HCT116 (cell line): Measurements from ENCODE around the gene PLD5. TPM values are rescaled to one million over a fixed set of nuclear protein-coding genes. Genes with fewer than 3 reads are reported as not detected.
"Not testable (repeated sequence)": the region's sequence is repeated elsewhere in the genome, so short reads cannot be mapped to it uniquely, and the experiment has no call there.

Experiments
- ATAC-seq: fragments of 200-7000 bp; cut with Tn5 transposase; 2 replicates; pipeline ENCODE4 v1.9.1; 2020; ENCODE audit warnings: mild to moderate bottlenecking, moderate library complexity
- BruUV-seq: library from RNA; stranded (reverse); fragments of 400-500 nt; replicated peaks from 2 replicates; lab custom pipeline; 2021; lab: Mats Ljungman, UMichigan
- CTCF ChIA-PET: fragments of 300-600 bp; sonication (Branson Sonifier 250); formaldehyde crosslinking; loops from one replicate; lab custom pipeline; 2021; ENCODE audit warnings: antibody characterized with exemption; lab: Charles Lee
- POLR2A ChIA-PET: fragments of 300-600, 350-600 bp; sonication (Branson Sonifier 250); formaldehyde crosslinking; loops from one replicate; lab custom pipeline; 2021; ENCODE audit warnings: antibody characterized with exemption; lab: Charles Lee
- RAD21 ChIA-PET, 2 experiments: fragments of 300-600 bp; sonication (Branson Sonifier 250); formaldehyde crosslinking; loops; one replicate each; lab custom pipeline; 2023; ENCODE audit warnings: low total read pairs in 2 of 2; ENCODE audit not compliant: uncharacterized antibody in 2 of 2, unreplicated experiment in 2 of 2, low non-redundant PET in 1 of 2; lab: Charles Lee
- DNase-seq: peaks from one replicate; pipeline ENCODE4 v3.0.0-alpha.2; 2010; ENCODE audit warnings: low read depth, low spot score
- H2AFZ ChIP-seq: fragments of 200-600 bp; shearing (Covaris generic), sonication (generic); 2 replicates; pipeline ENCODE4 v1.6.1; 2017; ENCODE audit warnings: low read depth, mixed run types, mixed read lengths, antibody characterized with exemption, low read length; ENCODE audit not compliant: poor library complexity, severe bottlenecking
- H3K27ac ChIP-seq: 2 replicates; pipeline ENCODE4 v1.5.1; 2012; ENCODE audit warnings: low read depth, low read length
- H3K27me3 ChIP-seq: fragments of 200-600 bp; sonication (generic); 2 replicates; pipeline ENCODE4 v1.6.1; 2016; ENCODE audit warnings: mixed run types, low read length, mixed read lengths; ENCODE audit not compliant: insufficient read depth
- H3K36me3 ChIP-seq, 2 experiments: fragments of 200-500 bp in 1 of 2; fragments of 200-600 bp in 1 of 2; sonication (Bioruptor generic) in 1 of 2; sonication (generic) in 1 of 2; 2 replicates each; pipeline versions ENCODE4 v1.5.1 to v1.6.1; 2014 to 2016; ENCODE audit warnings: low read length in 2 of 2, inconsistent platforms in 1 of 2, mixed read lengths in 1 of 2, mixed run types in 1 of 2; ENCODE audit not compliant: insufficient read depth in 2 of 2, control insufficient read depth in 1 of 2
- H3K4me1 ChIP-seq, 2 experiments: fragments of 200-600 bp in 1 of 2; sonication (generic) in 1 of 2; 2 replicates each; pipeline versions ENCODE4 v1.5.1 to v1.6.1; 2012 to 2017; ENCODE audit warnings: low read length in 2 of 2, inconsistent platforms in 1 of 2, mild to moderate bottlenecking in 1 of 2, mixed read lengths in 1 of 2, mixed run types in 1 of 2, moderate library complexity in 1 of 2; ENCODE audit not compliant: insufficient read depth in 2 of 2, control insufficient read depth in 1 of 2
- H3K4me2 ChIP-seq: fragments of 200-600 bp; sonication (generic); 2 replicates; pipeline ENCODE4 v1.6.1; 2017; ENCODE audit warnings: mixed run types, low read length, mixed read lengths
- H3K4me3 ChIP-seq, 2 experiments: fragments of 200-600 bp in 1 of 2; sonication (generic) in 1 of 2; replicated peaks in 1 of 2; 2 replicates each; pipeline ENCODE4 v1.5.1; 2011 to 2016; ENCODE audit warnings: low read length in 2 of 2, control low read depth in 1 of 2, low read depth in 1 of 2, mild to moderate bottlenecking in 1 of 2, mixed read lengths in 1 of 2, mixed run types in 1 of 2
- H3K79me2 ChIP-seq: fragments of 200-600 bp; sonication (generic); 2 replicates; pipeline ENCODE4 v1.6.1; 2017; ENCODE audit warnings: mild to moderate bottlenecking, mixed run types, low read length, moderate library complexity, mixed read lengths; ENCODE audit not compliant: insufficient read depth
- H3K9ac ChIP-seq: fragments of 200-600 bp; sonication (generic); 2 replicates; pipeline ENCODE4 v1.6.1; 2016; ENCODE audit warnings: low read length, mixed read lengths
- H3K9me2 ChIP-seq: fragments of 200-600 bp; sonication (generic), shearing (Covaris generic); 2 replicates; pipeline ENCODE4 v1.6.1; 2017; ENCODE audit warnings: mixed run types, mild to moderate bottlenecking, moderate library complexity; ENCODE audit not compliant: insufficient read depth
- H3K9me3 ChIP-seq, 2 experiments: fragments of 200-500 bp in 1 of 2; fragments of 200-600 bp in 1 of 2; sonication (Bioruptor generic) in 1 of 2; sonication (generic) in 1 of 2; 2 replicates each; pipeline ENCODE4 v1.6.1; 2014 to 2017; ENCODE audit warnings: low read length in 2 of 2, mixed read lengths in 2 of 2, inconsistent platforms in 1 of 2, low read depth in 1 of 2, mild to moderate bottlenecking in 1 of 2, mixed run types in 1 of 2, moderate library complexity in 1 of 2; ENCODE audit not compliant: control insufficient read depth in 1 of 2, insufficient read depth in 1 of 2
- H4K20me1 ChIP-seq: fragments of 200-600 bp; sonication (generic), shearing (Covaris generic); 2 replicates; pipeline ENCODE4 v1.6.1; 2017; ENCODE audit warnings: mixed run types, mild to moderate bottlenecking, moderate library complexity; ENCODE audit not compliant: insufficient read depth
- CBX3 ChIP-seq: IDR thresholded peaks from 2 replicates; pipeline ENCODE4 v1.6.1; 2012; ENCODE audit warnings: low read depth
- CEBPB ChIP-seq: IDR thresholded peaks from 2 replicates; pipeline ENCODE4 v1.6.1; 2012; ENCODE audit warnings: low read depth
- EZH2 ChIP-seq: fragments of 200-600 bp; sonication (generic); IDR thresholded peaks from 2 replicates; pipeline ENCODE4 v1.6.1; 2017; ENCODE audit warnings: antibody characterized with exemption, mixed run types
- FOSL1 ChIP-seq: IDR thresholded peaks from 2 replicates; pipeline ENCODE4 v1.6.1; 2012; ENCODE audit warnings: low read depth
- REST ChIP-seq: IDR thresholded peaks from 2 replicates; pipeline ENCODE4 v1.6.1; 2012; ENCODE audit warnings: low read depth
- SIN3A ChIP-seq: IDR thresholded peaks from 2 replicates; pipeline ENCODE4 v1.6.1; 2012; ENCODE audit warnings: low read depth
- YY1 ChIP-seq: IDR thresholded peaks from 2 replicates; pipeline ENCODE4 v1.6.1; 2011; ENCODE audit warnings: low read length, low read depth, moderate library complexity, mild to moderate bottlenecking; ENCODE audit not compliant: insufficient replicate concordance; ENCODE audit errors: extremely low read depth
- ZBTB33 ChIP-seq: IDR thresholded peaks from 2 replicates; pipeline ENCODE4 v1.6.1; 2011; ENCODE audit warnings: mild to moderate bottlenecking, low read length, moderate library complexity; ENCODE audit not compliant: insufficient replicate concordance; ENCODE audit errors: extremely low read depth
- ZFX ChIP-seq: fragments of 450-650 bp; IDR thresholded peaks from 2 replicates; pipeline ENCODE4 v1.6.1; 2017
- intact Hi-C: fragments of 100-400 bp; cut with micrococcal nuclease; formaldehyde crosslinking; loops from 2 replicates; pipeline ENCODE4 v1.10.0; 2022
- total RNA-seq: library from RNA; stranded (reverse); gene quantifications from one replicate; pipeline ENCODE4 v1.2.1, GENCODE V29; 2021; ENCODE audit not compliant: unreplicated experiment

The PLD5 gene
- total RNA-seq, 1 experiment from 2014 or later = not detected

GRCh38 chr1:242059976-242060375 is 464.5 kb downstream of the PLD5 start:
- Histone ChIP-seq H3K9ac (no peak overlapping the region), H3K27me3 (no peaks in the 10 kb centered on the region), H3K9me2 (no peaks in the 10 kb centered on the region), H3K4me1 (no peaks in the 10 kb centered on the region), H3K79me2 (no peaks in the 10 kb centered on the region), H4K20me1 (no peaks in the 10 kb centered on the region), H2AFZ (no peak overlapping the region), H3K9me3 (no peaks in the 10 kb centered on the region), H3K36me3 (no peaks in the 10 kb centered on the region), H3K4me3 (no peak overlapping the region), H3K4me2 (no peak overlapping the region), H3K27ac (no peak overlapping the region)
- DNase-seq (no peak), ATAC-seq (no peak)
- BruUV-seq = no TSS peak
- ChIA-PET CTCF (no interaction called here), POLR2A (no interaction called here), RAD21 (no interaction called here)
- TF ChIP-seq SIN3A (no peak), ZFX (no peak), ZBTB33 (no peak), CBX3 (no peak), REST (no peak), YY1 (no peak), CEBPB (no peak), FOSL1 (no peak), EZH2 (no peak)
- intact Hi-C loops = no loop called here

- BruUV-seq, H2AFZ ChIP-seq, H3K79me2 ChIP-seq, H3K36me3 ChIP-seq, H3K9me3 ChIP-seq, H3K27ac ChIP-seq, POLR2A ChIA-PET, intact Hi-C loops, H4K20me1 ChIP-seq, RAD21 ChIA-PET, H3K4me1 ChIP-seq, H3K4me3 ChIP-seq, ATAC-seq, CTCF ChIA-PET, H3K9me2 ChIP-seq, H3K4me2 ChIP-seq, DNase-seq, H3K27me3 ChIP-seq, H3K9ac ChIP-seq: not testable (repeated sequence)
Measured at GRCh38 chr1:242058582-242058981, 465.9 kb downstream of the PLD5 start.

- BruUV-seq, DNase-seq, H2AFZ ChIP-seq, H4K20me1 ChIP-seq, RAD21 ChIA-PET, H3K4me2 ChIP-seq, H3K79me2 ChIP-seq, H3K4me1 ChIP-seq, H3K27ac ChIP-seq, intact Hi-C loops, CTCF ChIA-PET, ATAC-seq, H3K36me3 ChIP-seq, POLR2A ChIA-PET, H3K27me3 ChIP-seq, H3K4me3 ChIP-seq, H3K9me3 ChIP-seq, H3K9me2 ChIP-seq, H3K9ac ChIP-seq: not testable (repeated sequence)
Measured at GRCh38 chr1:242058181-242058580, 466.3 kb downstream of the PLD5 start.
